Stimulated activated CD8-positive, alpha-beta memory T cell treated with anti-CD3 and anti-CD28 coated beads, Interleukin-15, amount 100 ng/mL, for 48 hours (primary cell): ENCODE measurements around the gene PMVK.
"Not testable (repeated sequence)": the region's sequence is repeated elsewhere in the genome, so short reads cannot be mapped to it uniquely, and the experiment has no call there.

Source experiments
- DNase-seq, 2 donors: peaks; one replicate each; pipeline ENCODE4 v3.0.0-alpha.2; 2020; ENCODE audit warnings: low read depth in 2 of 2

The PMVK gene

DNA sequence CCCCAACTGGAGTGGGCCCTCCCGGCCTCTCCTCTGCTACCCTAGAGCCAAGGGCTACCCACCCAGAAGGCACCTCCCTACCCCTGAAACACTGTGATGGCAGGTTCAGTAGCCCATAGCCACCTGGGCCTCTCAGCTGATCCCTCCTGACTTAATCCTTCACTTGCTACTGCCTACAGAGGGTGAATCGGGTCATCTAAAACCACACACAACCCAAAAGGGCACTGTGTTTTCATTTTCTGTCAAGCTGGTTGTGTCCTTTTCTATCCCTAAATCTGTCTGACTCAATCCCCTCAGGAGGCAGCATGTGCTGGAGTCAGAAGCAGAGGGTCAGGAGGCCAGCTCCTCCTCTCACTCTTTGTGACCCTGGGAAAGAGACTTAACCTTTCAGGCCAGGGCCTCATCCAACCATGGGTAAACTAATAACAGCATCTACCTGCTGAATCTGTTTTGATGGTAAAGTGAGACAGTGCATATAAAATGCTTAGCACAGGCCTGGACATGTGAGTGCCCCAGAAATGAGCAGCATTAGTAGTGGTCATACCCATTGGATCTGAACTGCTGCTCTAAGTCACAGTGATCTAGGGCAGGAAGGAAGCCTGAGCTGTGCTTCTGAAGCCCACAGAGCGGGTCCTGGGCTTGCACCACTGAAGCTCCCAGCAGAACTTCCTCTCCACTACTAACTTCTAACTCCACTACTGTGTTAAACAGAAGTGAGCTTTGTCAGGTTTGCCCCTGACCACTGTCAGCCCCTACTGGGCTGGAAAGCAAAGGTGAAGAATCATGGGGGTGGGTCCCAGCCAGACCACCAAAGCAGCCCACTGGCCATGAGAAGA lies 11.0 kb downstream of the PMVK start:
- no peak for DNase-seq

DNA sequence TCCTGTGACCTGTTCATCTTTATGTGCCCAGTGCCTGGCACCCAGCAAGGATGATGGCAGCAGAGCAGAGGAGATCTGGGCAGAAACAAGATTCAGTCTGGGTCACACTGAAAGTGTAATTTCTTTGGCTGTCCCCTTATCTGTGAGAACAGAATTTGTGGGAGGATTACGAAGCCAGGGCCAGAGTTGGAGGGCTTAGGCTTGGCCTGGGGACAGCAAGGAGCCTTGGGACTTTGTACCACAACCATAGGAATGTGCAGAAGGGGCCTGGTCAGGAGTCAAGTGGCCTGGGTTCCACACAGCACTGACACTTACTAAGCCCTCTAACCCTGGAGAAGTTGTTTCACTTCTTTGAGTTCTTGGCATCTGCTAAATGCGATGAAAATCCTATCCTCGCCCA lies 12.8 kb downstream of the PMVK start:
- DNase-seq, result no peak

- DNase-seq, result no peak
Observed at GRCh38 chr1:154913273-154913672, 23.2 kb downstream of the PMVK start.

GRCh38 chr1:154912755-154913154 lies 23.8 kb downstream of the PMVK start:
- DNase-seq, result no peak

GRCh38 chr1:154911691-154912550 lies 24.6 kb downstream of the PMVK start:
- no peak for DNase-seq

GRCh38 chr1:154910851-154911250 lies 25.7 kb downstream of the PMVK start:
- no peak for DNase-seq

DNA sequence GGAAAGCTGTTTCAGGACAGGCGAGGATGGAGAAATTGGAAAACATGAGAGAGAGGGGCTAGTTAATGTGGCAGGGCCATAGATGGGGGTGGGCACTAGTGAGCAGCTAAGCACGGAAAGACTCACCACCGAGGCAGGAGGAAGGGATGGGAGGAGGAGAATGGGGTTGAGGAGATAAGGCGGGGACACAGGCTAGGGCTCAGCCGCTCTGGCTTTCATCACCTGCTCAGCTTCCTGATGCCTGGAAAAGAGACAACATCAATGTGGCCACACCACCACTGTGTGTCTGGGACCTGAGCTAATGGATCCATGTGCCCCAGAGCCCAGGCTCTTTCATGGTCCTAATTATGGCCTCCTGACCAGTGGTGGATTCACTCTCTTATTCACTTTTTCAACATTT lies 27.6 kb downstream of the PMVK start:
- DNase-seq, result no peak

GRCh38 chr1:154908129-154908528 lies 28.4 kb downstream of the PMVK start:
- not testable (repeated sequence) for DNase-seq

GRCh38 chr1:154906621-154907081 lies 29.9 kb downstream of the PMVK start:
- DNase-seq, result no peak

GRCh38 chr1:154902938-154903566 lies 33.5 kb downstream of the PMVK start:
- no peak for DNase-seq

DNA sequence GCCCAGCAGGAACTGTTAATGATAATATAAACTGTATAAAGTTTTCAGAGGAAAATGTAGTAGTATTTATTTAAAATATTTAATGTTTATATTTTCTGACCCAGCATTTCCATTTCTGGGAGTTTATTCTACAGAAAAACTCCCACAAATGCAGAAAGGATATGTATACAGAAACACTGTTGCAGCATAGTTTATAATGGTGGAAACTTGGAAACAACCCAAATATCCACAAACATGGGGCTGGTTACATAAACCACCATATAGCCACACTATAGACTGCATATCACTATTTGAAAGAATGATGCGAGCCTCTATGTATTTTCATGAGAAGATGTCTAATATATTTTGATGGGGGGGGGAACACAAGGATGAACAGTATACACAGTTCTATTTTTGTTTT lies 34.9 kb downstream of the PMVK start:
- no peak for DNase-seq

GRCh38 chr1:154899041-154899440 lies 37.5 kb downstream of the PMVK start:
- no peak for DNase-seq

- no peak for DNase-seq
Observed at GRCh38 chr1:154896771-154897286, 39.7 kb downstream of the PMVK start.

DNA sequence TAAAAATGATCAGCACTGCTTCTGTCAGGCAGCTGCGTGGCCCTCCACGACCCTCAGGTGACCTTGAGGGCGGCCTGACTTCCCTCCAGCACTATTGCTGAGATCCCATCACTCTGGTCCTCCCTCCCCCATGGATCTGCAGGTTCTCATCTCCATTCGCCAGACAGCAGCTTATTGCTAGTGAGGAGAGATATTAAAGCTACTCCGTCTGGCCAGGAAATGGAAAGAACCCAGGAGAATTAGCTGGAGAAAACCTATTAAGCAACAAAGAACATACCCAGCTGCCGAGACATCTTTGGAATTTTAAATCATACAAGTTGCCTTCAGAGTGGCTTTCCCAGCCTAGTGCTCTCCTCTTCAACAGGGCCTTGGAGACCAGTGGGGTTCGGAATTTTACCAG lies 40.7 kb downstream of the PMVK start:
- no peak for DNase-seq

- DNase-seq, result no peak
Observed at GRCh38 chr1:154891452-154891851, 45.1 kb downstream of the PMVK start.

DNA sequence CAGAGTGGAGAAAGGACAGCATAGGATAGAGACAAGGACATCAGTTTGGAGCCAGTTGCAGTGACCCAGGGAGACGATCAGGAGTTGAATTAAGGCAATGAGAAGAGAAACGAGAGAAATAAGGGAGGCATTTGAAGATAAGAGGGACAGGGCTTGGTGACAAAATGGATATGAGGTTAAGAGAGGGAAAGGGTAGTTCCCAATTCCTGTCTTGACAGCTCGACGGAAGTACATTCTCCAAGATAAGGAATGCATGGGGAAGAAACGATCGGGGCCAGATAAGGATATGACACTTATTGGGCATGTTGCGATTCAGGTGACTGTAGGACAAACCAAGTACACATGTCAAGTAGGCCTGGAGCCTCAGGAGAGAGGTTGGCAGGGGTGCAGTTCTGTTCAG lies 47.8 kb downstream of the PMVK start:
- no peak for DNase-seq

GRCh38 chr1:154886281-154887015 lies 50.1 kb downstream of the PMVK start:
- no peak for DNase-seq

DNA sequence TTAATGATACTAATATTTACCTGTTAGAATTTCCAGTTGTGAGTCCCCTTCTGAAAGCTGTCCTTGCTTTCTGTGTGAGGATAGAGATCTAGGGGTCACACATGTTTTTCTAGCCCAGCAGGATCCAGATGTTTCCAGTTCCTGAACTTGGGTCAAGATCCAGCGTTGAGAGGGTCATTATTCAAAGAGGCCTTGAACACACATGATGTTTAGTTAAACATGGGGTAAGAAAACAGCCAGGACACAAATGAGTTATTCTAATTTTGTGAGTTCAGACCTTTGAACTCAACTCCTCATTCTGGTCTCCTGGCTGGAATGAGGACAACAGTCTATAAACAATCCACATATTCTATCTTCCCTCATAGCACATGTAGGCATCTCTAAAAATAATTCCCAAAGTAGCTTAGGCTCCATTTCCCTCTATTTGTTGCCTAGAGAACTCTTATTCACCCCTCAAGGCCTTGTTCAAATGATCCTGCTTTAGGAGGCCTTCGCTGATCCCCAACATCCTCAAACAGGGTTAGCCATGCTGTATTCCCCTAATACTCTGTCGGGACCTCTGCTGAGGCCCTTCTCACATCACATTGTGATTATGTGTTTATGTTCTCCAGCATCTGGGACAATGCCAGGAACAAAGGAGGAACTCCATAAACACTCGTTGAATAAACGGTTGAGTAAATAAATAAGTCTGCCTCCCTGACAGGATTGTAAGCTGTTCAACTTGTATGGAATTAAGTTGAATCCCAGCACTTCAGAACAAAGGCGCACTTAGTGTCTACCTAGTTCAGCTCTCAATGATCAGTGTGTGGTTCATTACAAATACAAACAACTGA lies 51.4 kb downstream of the PMVK start:
- no peak for DNase-seq

DNA sequence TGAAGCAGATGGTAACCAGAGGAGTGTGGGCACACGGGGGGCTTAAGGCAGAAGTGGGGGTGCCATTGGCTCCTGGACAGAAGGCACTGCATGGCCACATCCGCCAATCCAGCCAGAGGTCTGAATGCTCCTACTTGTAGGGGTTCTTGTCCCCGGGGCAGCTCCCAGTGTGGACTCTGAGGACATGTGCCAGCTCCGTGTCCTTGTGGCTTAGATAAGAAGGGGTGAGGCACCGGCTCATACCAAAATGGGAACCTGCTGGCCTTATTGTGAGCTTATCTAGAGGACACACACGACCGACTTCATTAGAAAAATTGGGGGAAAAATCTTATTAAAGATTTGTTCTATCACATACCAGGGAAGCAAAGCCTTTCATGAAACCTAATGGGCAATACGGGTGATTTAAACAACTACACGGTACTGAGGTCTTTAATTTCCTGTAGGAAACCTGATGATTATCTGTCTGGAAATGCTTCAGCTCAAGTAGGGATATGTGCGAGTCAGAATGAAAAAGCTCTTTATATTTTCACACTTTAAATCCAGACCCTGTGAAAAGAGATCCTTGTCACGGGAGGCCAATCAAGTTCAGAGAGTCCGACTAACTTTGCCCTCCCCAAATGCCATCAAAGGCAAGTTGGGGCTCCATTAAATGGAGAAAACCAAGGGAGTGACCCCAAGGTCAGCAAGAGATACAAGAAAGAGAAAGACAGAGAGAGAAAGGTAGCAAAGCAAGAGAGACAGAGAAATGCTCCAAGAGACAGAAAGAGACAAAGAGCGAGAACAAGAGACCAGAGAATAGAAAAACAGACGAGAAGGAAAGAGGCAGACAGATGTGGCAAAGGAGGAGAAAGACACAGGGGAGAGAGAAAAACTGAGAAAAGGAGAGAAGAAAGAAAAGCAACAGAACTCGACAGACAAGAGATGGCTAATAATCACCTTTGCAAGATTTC lies 52.3 kb downstream of the PMVK start:
- DNase-seq, result no peak
